AG09309 (cell line): ENCODE data around the gene SNCB.
"Not testable (repeated sequence)": the region's sequence is repeated elsewhere in the genome, so short reads cannot be mapped to it uniquely, and the experiment has no call there.

Source experiments
- DNase-seq: peaks from one replicate; pipeline ENCODE4 v3.0.0-alpha.2; 2010; ENCODE audit warnings: low read depth
- H3K4me3 ChIP-seq: 2 replicates; pipeline ENCODE4 v1.5.1; 2011; ENCODE audit warnings: mild to moderate bottlenecking, low read depth, low read length, moderate library complexity; ENCODE audit not compliant: control insufficient read depth
- CTCF ChIP-seq: IDR thresholded peaks from 2 replicates; pipeline ENCODE4 v1.5.1; 2011; ENCODE audit warnings: mild to moderate bottlenecking, low read depth, low read length, inconsistent platforms; ENCODE audit not compliant: insufficient read depth, control insufficient read depth; ENCODE audit errors: missing control alignments

SNCB gene

GRCh38 chr5:176606032-176606431 lies 24.3 kb downstream of the SNCB start:
- no peak overlapping the region for H3K4me3 ChIP-seq
- no peak for TF ChIP-seq CTCF
- DNase-seq: no peak

DNA sequence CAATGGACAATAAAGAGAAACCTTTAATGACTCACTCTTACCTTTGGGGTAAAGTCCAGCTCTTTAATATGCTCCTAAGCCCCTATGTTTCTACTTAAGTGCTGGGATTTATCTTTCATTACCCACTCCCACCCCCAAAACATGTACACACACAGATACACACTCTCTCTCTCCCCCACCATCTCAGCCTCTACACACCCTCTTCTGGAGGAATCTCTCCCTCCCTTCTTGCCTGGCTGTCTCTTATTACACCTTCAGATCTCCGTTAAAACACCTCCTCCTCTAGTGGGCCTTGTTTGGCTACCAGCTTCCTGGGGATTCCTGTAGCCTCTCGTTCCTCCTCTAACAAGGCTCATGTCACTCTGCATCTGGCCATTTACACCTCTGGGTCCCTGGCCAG lies 27.2 kb downstream of the SNCB start:
- DNase-seq: no peak
- no peak for TF ChIP-seq CTCF
- H3K4me3 ChIP-seq: no peak overlapping the region

- TF ChIP-seq CTCF: no peak
- no peak overlapping the region for H3K4me3 ChIP-seq
- DNase-seq: no peak
Measured at GRCh38 chr5:176601901-176602482, 28.3 kb downstream of the SNCB start.

GRCh38 chr5:176599749-176600430 lies 30.4 kb downstream of the SNCB start:
- H3K4me3 ChIP-seq: not testable (repeated sequence)

DNA sequence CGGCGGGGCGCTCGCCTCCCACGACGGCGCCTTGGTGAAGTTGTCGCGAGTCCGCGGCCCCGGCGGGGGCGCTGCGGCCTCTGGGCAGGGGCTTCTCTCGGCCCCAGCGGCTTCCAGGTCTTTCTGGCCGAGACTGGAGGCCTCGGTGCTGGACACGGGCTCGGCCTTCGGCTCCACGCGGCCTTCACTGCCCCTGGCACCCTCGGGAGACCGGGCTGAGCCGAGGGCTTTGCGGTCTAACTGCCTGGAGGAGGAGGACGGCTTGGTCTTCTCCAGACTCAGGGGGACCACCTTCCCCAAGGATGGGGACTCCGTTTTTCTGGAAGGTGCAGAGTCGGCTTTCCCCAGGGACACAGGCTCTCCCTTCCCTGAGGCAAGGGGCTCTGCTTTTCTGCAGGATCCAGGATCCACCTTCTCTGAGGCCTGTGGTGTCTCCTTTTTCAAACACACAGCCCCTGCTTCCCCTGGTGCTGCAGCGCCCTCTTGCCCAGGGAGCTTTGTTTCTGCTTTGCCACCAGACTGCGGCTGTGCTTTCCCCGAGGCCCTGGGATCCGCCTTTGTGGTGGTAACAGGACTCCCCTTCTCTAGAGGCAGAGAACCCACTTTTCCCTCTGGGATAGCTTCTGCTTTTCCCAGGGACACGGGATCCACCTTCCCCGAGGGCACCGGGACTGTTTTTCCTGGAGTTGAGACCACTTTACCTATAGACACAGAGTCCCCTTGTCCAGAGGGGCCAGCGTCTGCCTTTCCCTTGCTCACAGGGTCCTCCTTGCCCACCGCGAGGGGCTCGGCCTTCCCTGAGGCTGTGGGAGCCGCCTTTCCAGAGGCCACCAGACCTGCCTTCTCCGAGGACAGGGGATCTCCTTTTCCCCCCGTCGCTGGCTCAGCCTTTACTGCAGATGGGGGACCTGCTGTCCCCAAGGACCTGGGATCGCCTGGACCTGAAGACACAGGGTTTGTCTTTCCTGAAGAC lies 32.6 kb downstream of the SNCB start:
- TF ChIP-seq CTCF: no peak
- no peak for DNase-seq
- H3K4me3 ChIP-seq: no peak overlapping the region

More at GRCh38 chr5:176599749-176600430, 30.4 kb downstream of the SNCB start:
- not testable (repeated sequence) for DNase-seq

DNA sequence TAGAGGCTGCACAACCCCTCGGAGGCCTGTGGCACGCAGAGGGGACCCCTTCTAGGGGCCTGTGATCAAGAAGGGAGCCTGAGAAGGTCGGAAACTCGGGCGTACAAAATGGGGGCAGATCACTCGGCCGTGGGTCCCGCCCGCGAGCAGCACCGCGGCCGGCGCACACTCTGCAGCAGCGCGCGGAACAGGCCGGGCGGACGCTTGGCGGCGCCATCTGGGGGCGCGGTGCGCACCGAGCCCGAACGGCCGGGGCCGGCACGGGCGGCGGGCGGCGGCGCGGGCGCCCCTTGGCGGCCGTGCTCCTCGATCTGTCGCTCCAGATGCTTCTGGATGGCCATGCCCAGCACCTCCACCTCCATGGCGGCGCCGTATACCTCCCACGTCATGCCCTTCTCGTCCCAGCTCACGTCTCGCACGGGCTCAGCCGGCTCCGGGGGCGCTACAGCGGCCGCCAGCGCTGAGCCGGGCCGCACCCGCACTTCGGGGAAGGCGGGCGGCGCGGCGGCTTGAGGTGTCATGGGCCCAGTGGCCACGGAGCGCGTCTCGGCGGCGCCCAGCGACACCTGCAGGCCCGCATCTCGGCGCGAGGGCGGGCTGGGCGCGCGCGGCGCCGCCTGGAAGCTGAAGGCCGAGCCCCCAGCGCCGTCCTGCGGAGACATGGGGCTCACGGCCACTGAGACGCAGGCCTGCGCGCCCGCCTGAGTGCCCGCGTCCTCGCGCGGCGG lies 33.5 kb downstream of the SNCB start:
- TF ChIP-seq CTCF: no peak
- no peak overlapping the region for H3K4me3 ChIP-seq
- no peak for DNase-seq
